Stomach (tissue), 9 donors: ENCODE measurements around the gene FKBP3. TPM values are rescaled to one million over a fixed set of nuclear protein-coding genes. Genes with fewer than 3 reads are reported as not detected.

ENCODE experiments used
- DNase-seq, 2 donors: peaks; one replicate each; pipeline versions ENCODE4 v3.0.0 to v3.0.0-alpha.2; 2013 to 2019
- H3K27ac ChIP-seq, 5 donors: fragments of 200-600 bp in 4 of 5; sonication (generic) in 4 of 5; one replicate each; pipeline ENCODE4 v1.5.1; 2013 to 2019; ENCODE audit warnings: mild to moderate bottlenecking in 1 of 5, moderate library complexity in 1 of 5
- H3K27me3 ChIP-seq, 3 donors: fragments of 200-600 bp; sonication (generic); one replicate each; pipeline ENCODE4 v1.5.1; 2017 to 2019; ENCODE audit warnings: mixed run types in 1 of 3
- H3K36me3 ChIP-seq, 4 donors: fragments of 200-600 bp; sonication (generic); 1 replicate in 3 of 4; 2 replicates in 1 of 4; pipeline ENCODE4 v1.5.1; 2016 to 2019
- H3K4me1 ChIP-seq, 4 donors: fragments of 200-600 bp; sonication (generic); one replicate each; pipeline ENCODE4 v1.5.1; 2016 to 2019
- H3K4me3 ChIP-seq, 4 donors: fragments of 200-600 bp; sonication (generic) in 3 of 4; one replicate each; pipeline ENCODE4 v1.5.1; 2016 to 2019; ENCODE audit warnings: mild to moderate bottlenecking in 1 of 4
- H3K9me3 ChIP-seq, 4 donors: fragments of 200-600 bp; sonication (generic); one replicate each; pipeline ENCODE4 v1.5.1; 2016 to 2019
- EP300 ChIP-seq: sonication (generic); formaldehyde crosslinking; IDR thresholded peaks from one replicate; pipeline ENCODE4 v1.6.1; 2017; ENCODE audit warnings: antibody characterized with exemption
- POLR2A ChIP-seq, 4 donors: fragments of 450-650 bp; IDR thresholded peaks; one replicate each; pipeline ENCODE4 v1.6.1; 2016; ENCODE audit warnings: antibody characterized with exemption in 4 of 4, control low read depth in 2 of 4, mild to moderate bottlenecking in 1 of 4, moderate library complexity in 1 of 4
- POLR2AphosphoS5 ChIP-seq, 3 donors: sonication (generic); formaldehyde crosslinking; IDR thresholded peaks; one replicate each; pipeline ENCODE4 v1.6.1; 2016; ENCODE audit warnings: antibody characterized with exemption in 3 of 3
- WGBS, 5 donors: extraction: QIAGEN DNeasy Blood & Tissue Kit in 3 of 5; methylation state at CpG; one replicate each; pipeline versions ENCODE4 v1.1.5 to v1.1.7; 2013 to 2018; 5-methylcytosine and 5-hydroxymethylcytosine counted together
- intact Hi-C: fragments of 100-400 bp; cut with DNase I; formaldehyde crosslinking; loops from one replicate; pipeline ENCODE4 v1.15.1; 2023; ENCODE audit warnings: low total_unique reads
- polyA plus RNA-seq, 3 donors: library from polyadenylated mRNA; stranded (reverse); fragments of 200-250 nt; gene quantifications; one replicate each; pipeline ENCODE4 v1.2.3, GENCODE V29; 2013
- total RNA-seq, 5 donors: library from RNA; depleted of rRNA; stranded (reverse); fragments of >200 nt; gene quantifications; one replicate each; pipeline versions ENCODE4 v1.1.0 to v1.2.3, GENCODE V29; 2014 to 2016
- TF ChIP-seq, protein P1 (sequence below), 7 experiments: fragments of 450-650 bp in 4 of 7; fragments of 200-600 bp in 3 of 7; sonication (generic) in 3 of 7; IDR thresholded peaks; one replicate each; pipeline ENCODE4 v1.5.1; 2016 to 2019; ENCODE audit warnings: antibody characterized with exemption in 7 of 7, control low read depth in 2 of 7, mild to moderate bottlenecking in 1 of 7
- donor health status: healthy with polysubstance abuse.
- donor health status: Bipolar disorder and iron deficiency.
- donor health status: healthy.

The FKBP3 gene
- total and polyA plus RNA-seq, 8 donors = 0.58 to 81.3 (median 42.6) TPM

DNA sequence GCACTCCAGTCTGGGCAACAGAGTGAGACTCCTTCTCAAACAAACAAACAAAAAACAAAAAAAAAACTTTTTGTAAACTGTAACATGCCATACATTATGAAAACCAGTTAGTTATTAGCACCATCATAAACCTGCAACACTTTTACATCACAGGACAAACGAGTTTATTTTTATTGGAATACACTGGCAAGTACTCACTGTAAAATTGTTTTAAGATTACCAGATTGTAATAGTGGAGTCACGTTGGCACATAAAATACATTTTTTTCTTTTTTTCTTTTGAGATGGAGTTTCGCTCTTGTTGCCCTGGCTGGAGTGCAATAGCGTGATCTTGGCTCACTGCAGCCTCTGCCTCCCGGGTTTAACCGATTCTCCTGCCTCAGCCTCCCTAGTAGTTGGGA, 15.7 kb downstream of the FKBP3 start:
- no peak for TF ChIP-seq POLR2A (IDR thresholded peaks at IDR 0.05)
- TF ChIP-seq, protein P1, sequence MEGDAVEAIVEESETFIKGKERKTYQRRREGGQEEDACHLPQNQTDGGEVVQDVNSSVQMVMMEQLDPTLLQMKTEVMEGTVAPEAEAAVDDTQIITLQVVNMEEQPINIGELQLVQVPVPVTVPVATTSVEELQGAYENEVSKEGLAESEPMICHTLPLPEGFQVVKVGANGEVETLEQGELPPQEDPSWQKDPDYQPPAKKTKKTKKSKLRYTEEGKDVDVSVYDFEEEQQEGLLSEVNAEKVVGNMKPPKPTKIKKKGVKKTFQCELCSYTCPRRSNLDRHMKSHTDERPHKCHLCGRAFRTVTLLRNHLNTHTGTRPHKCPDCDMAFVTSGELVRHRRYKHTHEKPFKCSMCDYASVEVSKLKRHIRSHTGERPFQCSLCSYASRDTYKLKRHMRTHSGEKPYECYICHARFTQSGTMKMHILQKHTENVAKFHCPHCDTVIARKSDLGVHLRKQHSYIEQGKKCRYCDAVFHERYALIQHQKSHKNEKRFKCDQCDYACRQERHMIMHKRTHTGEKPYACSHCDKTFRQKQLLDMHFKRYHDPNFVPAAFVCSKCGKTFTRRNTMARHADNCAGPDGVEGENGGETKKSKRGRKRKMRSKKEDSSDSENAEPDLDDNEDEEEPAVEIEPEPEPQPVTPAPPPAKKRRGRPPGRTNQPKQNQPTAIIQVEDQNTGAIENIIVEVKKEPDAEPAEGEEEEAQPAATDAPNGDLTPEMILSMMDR (IDR thresholded peaks at IDR 0.05) = no peak
- no peak for TF ChIP-seq EP300
- no peak for TF ChIP-seq POLR2AphosphoS5 (IDR thresholded peaks at IDR 0.05)
- no peaks in the 10 kb centered on the region for H3K27me3 ChIP-seq
- intact Hi-C loops = no loop called here
- 85 to 94% (median 91%) methylated on average over 6 of the region's 6 CpGs for WGBS, 5 donors
- peaks cover 19 to 100% (median 100%) of the 10 kb centered on the region in 4 donors for H3K36me3 ChIP-seq
- H3K9me3 ChIP-seq = no peaks in the 10 kb centered on the region
- H3K4me3 ChIP-seq = no peak overlapping the region
- H3K27ac ChIP-seq = no peak overlapping the region
- H3K4me1 ChIP-seq = peaks cover under 1 to 9% (median 1%) of the 10 kb centered on the region in 4 donors
- no peak for DNase-seq

DNA sequence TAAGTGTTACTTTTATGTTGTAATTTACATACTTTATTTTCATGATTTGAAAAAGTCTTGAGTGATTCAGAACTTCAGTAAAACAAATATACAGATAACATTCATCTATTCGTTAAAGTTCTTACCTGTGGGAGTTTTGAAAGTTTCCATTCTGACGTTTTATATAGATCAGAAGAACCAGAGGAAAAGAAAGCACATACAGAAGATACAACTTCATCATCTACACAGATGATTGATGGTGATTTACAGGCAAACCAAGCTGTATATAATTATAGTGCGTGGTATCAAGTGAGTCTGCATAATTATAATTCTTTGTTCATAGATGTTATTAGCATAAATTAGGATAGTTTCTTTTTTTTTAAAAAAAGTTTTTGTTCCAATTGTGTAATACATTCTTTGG, 20.0 kb downstream of the FKBP3 start:
- Histone ChIP-seq H3K36me3 (peaks cover 27 to 100% (median 94%) of the 10 kb centered on the region in 4 donors), H3K4me3 (no peak overlapping the region)
- intact Hi-C loops = no loop called here

GRCh38 chr14:45112896-45113781, 21.1 kb downstream of the FKBP3 start:
- peaks cover 4 to 22% (median 13%) of the 10 kb centered on the region in 4 donors for H3K4me1 ChIP-seq
- H3K27me3 ChIP-seq = no peaks in the 10 kb centered on the region
- 35 to 58% (median 50%) methylated on average over 6 of the region's 6 CpGs for WGBS, 5 donors
- peaks cover 25 to 99% (median 94%) of the 10 kb centered on the region in 4 donors for H3K36me3 ChIP-seq
- H3K27ac ChIP-seq = no peak overlapping the region
- H3K9me3 ChIP-seq = no peaks in the 10 kb centered on the region
- intact Hi-C loops = no loop called here
- H3K4me3 ChIP-seq = no peak overlapping the region
- TF ChIP-seq POLR2A (IDR thresholded peaks at IDR 0.05) = no peak
- TF ChIP-seq EP300 = no peak
- TF ChIP-seq, protein P1 (IDR thresholded peaks at IDR 0.05) = no peak
- no peak for TF ChIP-seq POLR2AphosphoS5 (IDR thresholded peaks at IDR 0.05)
- DNase-seq = peak in 1 of 2 donors; percentile 18

More for the DNA sequence above, 20.0 kb downstream of the FKBP3 start:
- WGBS, 5 donors = 49 to 66% (median 58%) methylated on average over 3 of the region's 3 CpGs
- H3K4me1 ChIP-seq = peaks cover 4 to 22% (median 13%) of the 10 kb centered on the region in 4 donors
- H3K27me3 ChIP-seq = no peaks in the 10 kb centered on the region
- no peak for DNase-seq
- no peak overlapping the region for H3K27ac ChIP-seq
- H3K9me3 ChIP-seq = no peaks in the 10 kb centered on the region
- TF ChIP-seq, protein P1 (IDR thresholded peaks at IDR 0.05) = no peak
- TF ChIP-seq EP300 (no peak), POLR2AphosphoS5 (IDR thresholded peaks at IDR 0.05) (no peak), POLR2A (IDR thresholded peaks at IDR 0.05) (no peak)

DNA sequence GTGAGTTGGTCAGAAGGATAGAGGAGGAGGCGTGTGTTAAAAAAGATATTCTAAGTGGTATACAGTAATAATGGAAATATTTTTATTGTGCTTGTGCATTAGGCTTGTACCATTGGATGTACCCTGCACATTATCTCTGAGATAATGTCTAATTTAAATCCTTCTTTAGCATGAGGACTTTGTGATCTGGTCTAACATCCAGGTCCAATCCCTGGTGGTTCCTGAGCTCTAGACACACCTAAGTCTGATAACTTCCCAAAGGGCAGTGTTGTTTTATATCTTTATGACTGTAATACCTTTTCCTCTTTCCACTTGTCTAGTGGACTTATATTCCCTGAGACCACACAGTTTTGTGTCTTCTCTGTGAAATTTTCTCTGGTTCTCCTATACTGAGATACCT, 29.7 kb downstream of the FKBP3 start:
- intact Hi-C loops = no loop called here
- no peak for DNase-seq
- Histone ChIP-seq H3K4me1 (peaks cover 0 to 16% (median 2%) of the 10 kb centered on the region in 4 donors), H3K27ac (no peak overlapping the region), H3K4me3 (no peak overlapping the region), H3K36me3 (peaks cover 20 to 95% (median 94%) of the 10 kb centered on the region in 4 donors), H3K27me3 (no peaks in the 10 kb centered on the region), H3K9me3 (no peaks in the 10 kb centered on the region)
- TF ChIP-seq POLR2A (IDR thresholded peaks at IDR 0.05) (no peak), POLR2AphosphoS5 (IDR thresholded peaks at IDR 0.05) (no peak), EP300 (no peak)
- TF ChIP-seq, protein P1 (IDR thresholded peaks at IDR 0.05) = no peak
- 41 to 100% (median 100%) methylated on average over 1 of the region's 1 CpG for WGBS, 5 donors
